Measurements from ENCODE around the gene SLC11A2. TPM values are rescaled to one million over a fixed set of nuclear protein-coding genes. Genes with fewer than 3 reads are reported as not detected.

The SLC11A2 gene
- 38.0 and 52.9 TPM in 2 replicates for polyA plus RNA-seq

GRCh38 chr12:51025836-51026638 lies at the start of gene SLC11A2:
TSS of gene SLC11A2 (minus strand) at chr12:51026384. CDS start at chr12:51010728, 15,656 bp downstream.

GRCh38 chr12:51047655-51048540 lies 21.7 kb upstream of the SLC11A2 start, which contains the start of gene LETMD1:
TSS of gene LETMD1 (plus strand) at chr12:51048327. CDS start at chr12:51048357, 30 bp downstream.

GRCh38 chr12:50952510-50952909 lies 73.7 kb downstream of the SLC11A2 start, which contains the start of gene HIGD1C:
TSS of gene HIGD1C (plus strand) at chr12:50952544. CDS start at chr12:50953999, 1,455 bp downstream.

Other genes starting within 250 kb of the SLC11A2 start
- gene TMPRSS12, start 183.5 kb downstream of the SLC11A2 start, polyA plus RNA-seq = 0.73 TPM in 1 of 2 replicates, not detected in the other
- gene HIGD1C, start 73.8 kb downstream of the SLC11A2 start, polyA plus RNA-seq = not detected in 2 replicates
- gene LETMD1, start 21.9 kb upstream of the SLC11A2 start, polyA plus RNA-seq = 36.8 and 37.9 TPM in 2 replicates
- gene CSRNP2, start 57.2 kb upstream of the SLC11A2 start, polyA plus RNA-seq = 37.9 and 39.7 TPM in 2 replicates
- gene TFCP2, start 146.8 kb upstream of the SLC11A2 start, polyA plus RNA-seq = 15.4 and 19.0 TPM in 2 replicates
- gene POU6F1, start 191.7 kb upstream of the SLC11A2 start, polyA plus RNA-seq = 1.5 and 4.9 TPM in 2 replicates
- gene DAZAP2, start 212.4 kb upstream of the SLC11A2 start, polyA plus RNA-seq = 103 and 117 TPM in 2 replicates
- 1.5 TPM in 1 of 2 replicates, not detected in the other for gene SMAGP, start 244.0 kb upstream of the SLC11A2 start, polyA plus RNA-seq

Measured in Purkinje cell (primary cell).